Stimulated activated CD8-positive, alpha-beta memory T cell treated with anti-CD3 and anti-CD28 coated beads, Interleukin-7, amount 100 ng/mL, for 4 hours (primary cell): ENCODE data around the gene CDT1.
"Not testable (repeated sequence)": the region's sequence is repeated elsewhere in the genome, so short reads cannot be mapped to it uniquely, and the experiment has no call there.

ENCODE experiments used
- DNase-seq, 2 donors: peaks; one replicate each; pipeline ENCODE4 v3.0.0-alpha.2; 2020; ENCODE audit warnings: low read depth in 2 of 2

Gene CDT1

GRCh38 chr16:88816736-88817535 is 13.3 kb downstream of the CDT1 start:
- no peak for DNase-seq

- no peak for DNase-seq
Measured at GRCh38 chr16:88817785-88818574, 14.4 kb downstream of the CDT1 start.

- no peak for DNase-seq
Measured at GRCh38 chr16:88818575-88818874, 14.9 kb downstream of the CDT1 start.

- no peak for DNase-seq
Measured at GRCh38 chr16:88819126-88819525, 15.5 kb downstream of the CDT1 start.

- DNase-seq: no peak
Measured at GRCh38 chr16:88820385-88821025, 16.9 kb downstream of the CDT1 start.

GRCh38 chr16:88821168-88821850 is 17.7 kb downstream of the CDT1 start:
- no peak for DNase-seq

GRCh38 chr16:88822281-88823040 is 18.9 kb downstream of the CDT1 start:
- no peak for DNase-seq

GRCh38 chr16:88823646-88824045 is 20.1 kb downstream of the CDT1 start:
- DNase-seq: not testable (repeated sequence)

- DNase-seq: no peak
Measured at GRCh38 chr16:88824256-88825077, 20.9 kb downstream of the CDT1 start.

GRCh38 chr16:88825146-88825545 is 21.6 kb downstream of the CDT1 start:
- no peak for DNase-seq

GRCh38 chr16:88826070-88826840 is 22.7 kb downstream of the CDT1 start:
- no peak for DNase-seq

- no peak for DNase-seq
Measured at GRCh38 chr16:88827727-88828126, 24.1 kb downstream of the CDT1 start.

- DNase-seq: no peak
Measured at GRCh38 chr16:88828711-88829110, 25.1 kb downstream of the CDT1 start.

- no peak for DNase-seq
Measured at GRCh38 chr16:88830258-88830657, 26.7 kb downstream of the CDT1 start.

GRCh38 chr16:88830783-88831182 is 27.2 kb downstream of the CDT1 start:
- no peak for DNase-seq

- DNase-seq: no peak
Measured at GRCh38 chr16:88831838-88832237, 28.2 kb downstream of the CDT1 start.

- DNase-seq: no peak
Measured at GRCh38 chr16:88833086-88833485, 29.5 kb downstream of the CDT1 start.

- DNase-seq: no peak
Measured at GRCh38 chr16:88834670-88835069, 31.1 kb downstream of the CDT1 start.

GRCh38 chr16:88835383-88835782 is 31.8 kb downstream of the CDT1 start:
- no peak for DNase-seq

- no peak for DNase-seq
Measured at GRCh38 chr16:88835818-88836217, 32.2 kb downstream of the CDT1 start.
